ENCODE measurements around the gene PDE4D.

GRCh38 chr5:59773294-59773693 is 120.2 kb downstream of the PDE4D start:
- no peak for TF ChIP-seq CTCF (conservative IDR thresholded peaks at IDR 0.05; ENCODE audit: low read depth, low read length)
- no peak for TF ChIP-seq EZH2 (IDR thresholded peaks at IDR 0.05; ENCODE audit: low read length, unreplicated experiment)
